GM19395 (cell line): ENCODE measurements around the gene SETD2.

ENCODE experiments used
- ATAC-seq: cut with Tn5 transposase; IDR thresholded peaks from one replicate; pipeline ENCODE4 v1.9.1; 2021; ENCODE audit warnings: mild to moderate bottlenecking, moderate library complexity; ENCODE audit not compliant: unreplicated experiment

The SETD2 gene

DNA sequence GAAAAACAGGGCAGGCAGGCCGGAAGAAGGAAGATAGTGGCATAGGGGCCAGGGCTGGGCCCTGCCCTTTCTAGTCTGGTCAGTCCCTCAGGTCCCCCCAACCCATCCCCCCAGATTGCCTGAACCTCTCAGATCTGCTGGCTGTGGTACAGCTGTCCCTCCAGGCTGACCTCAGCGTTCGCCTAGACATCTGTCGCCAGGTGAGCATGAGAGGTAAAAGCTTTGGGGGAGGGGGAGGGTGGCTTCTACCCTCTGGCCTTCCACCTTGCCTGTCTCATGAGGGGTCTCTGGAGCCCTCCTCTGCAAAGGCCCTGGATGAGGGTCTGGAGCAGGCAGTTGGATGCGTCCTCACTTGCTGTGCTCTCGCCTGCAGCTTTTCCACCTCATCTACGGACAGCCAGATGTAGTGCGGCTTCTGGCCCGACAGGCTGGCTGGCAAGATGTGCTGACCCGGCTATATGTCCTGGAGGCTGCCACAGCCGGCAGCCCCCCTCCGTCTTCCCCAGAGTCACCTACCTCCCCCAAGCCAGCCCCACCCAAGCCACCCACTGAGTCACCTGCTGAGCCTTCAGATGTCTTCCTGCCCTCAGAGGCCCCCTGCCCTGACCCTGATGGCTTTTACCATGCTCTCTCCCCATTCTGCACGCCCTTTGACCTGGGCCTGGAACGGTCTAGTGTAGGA, 164.3 kb downstream of the SETD2 start:
- ATAC-seq, result no peak

- no peak for ATAC-seq
Observed at GRCh38 chr3:46998852-46999515, 164.9 kb downstream of the SETD2 start.

DNA sequence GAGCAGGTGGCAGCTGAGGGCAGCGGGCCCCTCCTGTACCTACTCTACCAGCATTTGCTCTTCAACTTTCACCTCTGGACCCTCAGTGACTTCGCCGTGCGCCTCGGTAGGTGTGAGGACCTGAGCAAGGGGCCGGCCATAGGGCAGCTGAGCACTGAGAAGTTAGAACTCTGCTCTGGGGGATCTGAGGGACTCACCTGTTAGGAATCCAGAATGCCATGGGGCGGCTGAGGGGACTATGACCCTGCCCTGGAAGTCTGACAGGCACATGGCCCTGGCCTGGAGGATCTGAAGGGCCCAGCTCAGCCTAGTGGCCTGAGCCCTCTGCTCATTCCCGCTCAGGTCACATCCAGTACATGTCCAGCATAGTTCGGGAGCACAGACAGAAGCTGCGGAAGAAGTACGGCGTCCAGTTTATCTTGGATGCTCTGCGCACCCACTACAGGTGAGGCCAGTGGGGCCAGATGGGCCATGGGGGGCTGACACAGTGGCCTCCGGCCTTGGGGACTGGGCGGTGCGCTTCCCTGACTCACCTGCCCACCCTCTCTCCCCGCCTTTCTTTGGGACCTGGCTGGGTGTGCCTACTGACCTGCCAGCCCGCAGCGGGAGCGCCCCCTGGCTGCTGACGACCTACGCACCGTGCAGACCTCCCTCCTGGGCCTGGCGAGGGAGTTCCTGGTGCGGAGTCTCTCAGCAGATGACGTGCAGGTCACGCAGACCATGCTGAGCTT, 165.6 kb downstream of the SETD2 start:
- ATAC-seq, result no peak

GRCh38 chr3:46997453-46998091, 166.3 kb downstream of the SETD2 start:
- ATAC-seq, result no peak

GRCh38 chr3:46996689-46997452, 167.0 kb downstream of the SETD2 start:
- no peak for ATAC-seq

DNA sequence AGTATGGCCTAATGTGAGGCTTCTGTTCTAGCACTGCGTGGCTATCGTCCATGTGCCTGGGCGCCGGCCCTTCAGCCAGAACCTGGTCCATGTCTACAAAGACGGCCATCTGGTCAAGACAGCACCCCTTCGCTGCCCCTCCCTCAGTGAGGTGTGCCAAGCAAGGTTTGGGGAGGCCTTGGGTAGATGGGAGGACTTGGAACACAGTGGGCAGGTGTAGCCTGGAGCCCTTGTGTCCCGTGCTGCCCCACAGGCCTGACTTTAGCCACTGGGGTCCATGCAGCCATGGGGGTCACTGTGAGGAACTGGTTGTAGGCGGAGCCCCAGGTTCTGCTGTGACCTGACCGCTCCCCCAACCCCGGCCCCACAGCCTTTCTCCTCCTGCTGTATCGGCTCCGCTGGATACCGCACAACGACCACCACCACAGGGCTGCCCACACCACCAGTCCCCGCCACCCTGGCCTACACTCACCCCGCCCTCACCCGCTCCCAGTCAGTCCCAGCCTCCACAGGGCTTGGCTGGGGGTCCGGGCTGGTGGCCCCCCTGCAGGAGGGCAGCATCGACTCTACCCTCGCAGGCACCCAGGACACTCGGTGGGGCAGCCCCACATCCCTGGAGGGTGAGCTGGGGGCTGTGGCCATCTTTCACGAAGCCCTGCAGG, 167.9 kb downstream of the SETD2 start:
- no peak for ATAC-seq

DNA sequence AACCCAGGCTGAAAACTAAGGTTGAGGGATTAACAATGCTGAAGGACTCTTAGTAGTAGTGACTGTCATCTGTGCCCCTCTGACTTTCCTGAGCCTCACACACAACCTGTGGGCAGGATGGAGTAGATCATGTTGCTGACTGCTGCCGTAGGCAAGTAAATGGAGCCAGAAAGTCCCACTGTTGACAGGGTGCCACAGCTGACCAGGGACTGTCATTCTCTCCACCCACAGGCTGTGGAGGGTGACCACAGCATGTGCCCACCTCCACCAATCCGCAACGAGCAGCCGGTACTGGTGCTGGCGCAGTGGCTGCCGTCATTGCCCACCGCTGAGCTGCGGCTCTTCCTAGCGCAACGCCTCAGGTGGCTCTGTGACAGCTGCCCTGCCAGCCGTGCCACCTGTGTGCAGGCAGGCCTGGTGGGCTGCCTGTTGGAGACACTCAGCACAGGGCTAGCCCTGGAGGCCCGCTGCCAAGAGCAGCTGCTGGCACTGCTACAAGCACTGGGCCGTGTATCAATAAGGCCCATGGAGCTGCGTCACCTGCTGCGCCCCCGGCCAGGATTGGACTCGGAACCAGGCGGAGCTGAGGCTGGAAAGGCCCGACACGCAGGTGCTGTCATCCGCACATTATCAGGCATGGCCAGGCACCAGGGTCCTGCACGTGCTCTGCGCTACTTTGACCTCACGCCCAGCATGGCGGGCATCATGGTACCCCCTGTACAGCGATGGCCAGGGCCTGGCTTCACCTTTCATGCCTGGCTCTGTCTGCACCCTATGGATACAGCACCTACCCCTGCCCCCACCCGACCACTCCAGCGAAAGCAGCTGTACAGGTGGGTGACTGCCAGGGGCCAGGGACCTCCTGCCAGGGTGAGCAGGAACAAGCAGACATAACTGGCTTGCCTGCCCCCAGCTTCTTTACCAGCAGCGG, 168.8 kb downstream of the SETD2 start:
- ATAC-seq, result no peak

DNA sequence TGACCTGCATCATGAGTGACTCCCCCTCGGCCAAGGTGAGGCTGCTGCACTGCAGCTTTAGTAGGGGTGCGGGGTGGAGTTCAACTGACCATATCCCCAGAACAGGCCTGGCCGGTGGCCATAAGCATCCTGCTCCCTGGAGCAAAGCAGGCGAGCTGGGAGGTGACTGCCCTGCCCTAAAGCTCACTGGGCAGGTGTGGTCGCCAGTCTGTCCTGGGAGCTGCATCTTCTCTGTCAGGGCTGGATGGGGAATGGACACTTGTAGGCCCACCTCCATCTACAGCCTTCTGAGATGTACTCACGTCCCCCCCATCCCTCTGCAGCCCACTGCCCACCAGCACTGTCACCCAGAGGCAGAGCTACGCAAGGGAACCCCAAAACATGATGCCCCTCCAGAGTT, 169.9 kb downstream of the SETD2 start:
- ATAC-seq, result no peak

DNA sequence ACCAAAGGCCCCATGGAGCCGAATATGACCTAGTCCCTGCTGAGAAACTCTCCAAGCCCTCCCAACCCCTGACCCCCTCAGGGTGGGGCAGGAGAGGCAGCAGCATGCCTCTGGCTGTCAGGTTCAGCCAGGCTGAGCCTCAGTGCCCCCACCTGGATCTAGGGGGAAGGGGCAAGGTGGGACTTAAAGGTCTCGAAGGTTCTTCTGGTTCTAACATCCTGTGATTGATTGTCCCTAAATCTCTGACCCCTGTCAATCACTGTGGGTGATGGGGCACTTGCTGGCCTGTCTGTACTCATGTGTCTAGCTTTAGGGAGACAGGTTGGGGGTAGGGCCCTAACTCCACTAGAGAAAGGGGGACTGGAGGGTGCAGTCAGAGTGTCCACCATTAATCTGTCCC, 170.6 kb downstream of the SETD2 start:
- ATAC-seq, result no peak

DNA sequence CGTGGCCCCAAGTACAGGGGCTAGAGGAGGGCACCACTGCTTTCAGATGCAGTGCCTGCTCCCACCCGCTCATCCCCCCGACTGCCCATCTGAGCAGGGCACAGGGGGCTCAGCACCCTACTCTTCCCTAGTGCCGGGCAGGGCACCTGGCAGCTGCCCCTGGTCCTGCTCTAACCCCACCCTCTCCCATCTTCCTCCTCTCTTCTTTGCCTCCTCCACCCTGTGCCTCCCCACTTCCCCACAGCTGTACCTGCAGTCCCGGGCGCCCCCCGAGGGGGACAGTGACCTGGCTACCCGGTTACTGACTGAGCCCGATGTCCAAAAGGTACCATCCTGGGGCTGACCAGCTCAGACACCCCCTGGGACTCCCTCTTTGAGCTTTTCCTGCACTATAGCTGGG, 171.7 kb downstream of the SETD2 start:
- no peak for ATAC-seq

DNA sequence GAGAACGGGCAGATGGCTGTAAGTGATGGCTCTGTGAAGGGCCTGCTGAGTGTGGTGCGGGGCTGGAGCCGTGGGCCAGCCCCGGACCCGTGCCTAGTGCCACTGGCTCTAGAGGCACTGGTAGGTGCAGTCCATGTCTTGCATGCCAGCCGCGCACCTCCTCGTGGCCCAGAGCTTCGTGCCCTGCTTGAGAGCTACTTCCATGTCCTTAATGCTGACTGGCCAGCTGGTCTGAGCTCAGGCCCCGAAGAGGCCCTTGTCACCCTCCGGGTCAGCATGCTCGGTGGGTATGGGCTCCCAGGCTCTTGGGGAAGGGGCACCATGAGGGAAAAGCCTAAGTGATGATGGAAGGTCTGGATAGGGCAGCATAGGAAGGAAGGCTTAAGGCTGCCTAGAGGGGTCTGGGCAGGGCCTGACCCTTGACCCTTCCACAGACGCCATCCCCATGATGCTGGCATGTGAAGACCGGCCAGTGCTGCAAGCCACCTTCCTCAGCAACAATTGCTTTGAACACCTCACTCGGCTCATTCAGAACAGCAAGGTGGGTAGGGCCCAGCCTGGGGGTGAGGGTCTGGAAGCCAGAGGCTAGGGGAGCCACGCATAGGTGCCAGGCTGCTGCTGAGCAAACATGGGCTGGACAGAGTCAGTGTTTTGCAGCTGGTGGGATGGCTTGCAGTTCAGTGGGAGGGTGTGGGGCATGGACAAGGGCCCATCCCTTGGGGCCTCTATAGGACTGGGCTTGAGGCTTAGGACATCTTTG, 172.3 kb downstream of the SETD2 start:
- ATAC-seq, result no peak

- no peak for ATAC-seq
Observed at GRCh38 chr3:46990573-46991374, 173.1 kb downstream of the SETD2 start.

GRCh38 chr3:46989146-46989810, 174.6 kb downstream of the SETD2 start:
- no peak for ATAC-seq

- ATAC-seq, result no peak
Observed at GRCh38 chr3:46988616-46989015, 175.3 kb downstream of the SETD2 start.

GRCh38 chr3:46987743-46988401, 176.0 kb downstream of the SETD2 start:
- peak; percentile 87 for ATAC-seq

DNA sequence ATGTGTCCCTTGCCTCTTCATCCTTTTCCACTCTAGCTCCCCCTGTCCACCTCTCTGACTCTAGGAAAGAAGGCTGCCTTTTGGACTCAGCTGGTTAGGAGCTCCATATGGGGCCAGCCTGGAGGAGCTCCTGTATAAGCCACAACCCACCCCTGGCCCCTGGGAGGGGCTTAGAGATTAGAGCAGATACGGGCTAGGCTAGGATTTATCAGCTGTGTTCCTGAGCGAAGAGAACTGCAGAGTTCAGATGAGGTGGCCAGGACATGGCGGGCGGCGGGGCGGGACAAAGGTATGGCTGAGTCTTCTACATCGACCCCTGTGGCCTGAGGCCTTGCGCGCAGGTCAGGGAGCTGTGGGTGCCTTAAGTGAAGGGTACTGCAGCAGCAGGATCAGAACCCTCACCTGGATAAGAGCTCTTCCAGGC, 176.6 kb downstream of the SETD2 start:
- peak; percentile 3 for ATAC-seq
